SH-SY5Y (cell line): ENCODE results near the gene MPZL3.

Experiments
- GATA2 ChIP-seq: IDR thresholded peaks from 2 replicates; pipeline ENCODE4 v1.6.1; 2011; ENCODE audit warnings: mild to moderate bottlenecking, low read depth, low read length
- GATA3 ChIP-seq: IDR thresholded peaks from 2 replicates; pipeline ENCODE4 v1.6.1; 2011; ENCODE audit warnings: low read depth, mild to moderate bottlenecking, low read length, moderate library complexity

The MPZL3 gene

GRCh38 chr11:118251858-118252652, at the start of gene MPZL3:
Gene MPZL3, minus strand, starts transcription at chr11:118252365. Its CDS starts 71 bp downstream, at chr11:118252294.
- no peak for TF ChIP-seq GATA3
- TF ChIP-seq GATA2: no peak

GRCh38 chr11:118301600-118302195, 49.5 kb upstream of the MPZL3 start:
- no peak for TF ChIP-seq GATA3
- no peak for TF ChIP-seq GATA2

- TF ChIP-seq GATA3 (no peak), GATA2 (no peak)
Measured at GRCh38 chr11:118295815-118296454, 43.8 kb upstream of the MPZL3 start.

GRCh38 chr11:118295199-118295598, 43.0 kb upstream of the MPZL3 start:
- TF ChIP-seq GATA3 (no peak), GATA2 (no peak)

GRCh38 chr11:118294053-118294452, 41.9 kb upstream of the MPZL3 start:
- TF ChIP-seq GATA3 (no peak), GATA2 (no peak)

- TF ChIP-seq GATA2: no peak
- TF ChIP-seq GATA3: no peak
Measured at GRCh38 chr11:118291477-118292135, 39.4 kb upstream of the MPZL3 start.

- TF ChIP-seq GATA2 (no peak), GATA3 (no peak)
Measured at GRCh38 chr11:118290923-118291322, 38.8 kb upstream of the MPZL3 start.

- no peak for TF ChIP-seq GATA2
- TF ChIP-seq GATA3: no peak
Measured at GRCh38 chr11:118289401-118289800, 37.2 kb upstream of the MPZL3 start.

GRCh38 chr11:118287006-118287405, 34.8 kb upstream of the MPZL3 start:
- no peak for TF ChIP-seq GATA3
- TF ChIP-seq GATA2: no peak

GRCh38 chr11:118286545-118286944, 34.4 kb upstream of the MPZL3 start:
- TF ChIP-seq GATA2 (no peak), GATA3 (no peak)

GRCh38 chr11:118283756-118284350, 31.7 kb upstream of the MPZL3 start:
- TF ChIP-seq GATA2 (no peak), GATA3 (no peak)

GRCh38 chr11:118283037-118283636, 31.0 kb upstream of the MPZL3 start:
- TF ChIP-seq GATA3: no peak
- no peak for TF ChIP-seq GATA2

GRCh38 chr11:118282606-118283005, 30.4 kb upstream of the MPZL3 start:
- TF ChIP-seq GATA2 (no peak), GATA3 (no peak)

- TF ChIP-seq GATA2: no peak
- no peak for TF ChIP-seq GATA3
Measured at GRCh38 chr11:118281284-118281683, 29.1 kb upstream of the MPZL3 start.
